Body of pancreas (tissue), 4 donors: ENCODE measurements around the gene UTP14A. TPM values are rescaled to one million over a fixed set of nuclear protein-coding genes. Genes with fewer than 3 reads are reported as not detected.

Experiments used
- ATAC-seq: fragments of 150-250 bp; one replicate; pipeline ENCODE4 v1.9.1; 2016
- DNase-seq, 4 donors: peaks; one replicate each; pipeline ENCODE4 v3.0.0-alpha.2; 2019
- H3K27ac ChIP-seq, 4 donors: fragments of 200-600 bp; sonication (generic); 1 replicate in 3 of 4; 2 replicates in 1 of 4; pipeline versions ENCODE4 v1.5.1 to v1.6.1; 2016 to 2019; ENCODE audit warnings: mild to moderate bottlenecking in 1 of 4, mixed read lengths in 1 of 4, moderate library complexity in 1 of 4
- H3K27me3 ChIP-seq, 2 donors: fragments of 200-600 bp; sonication (generic); one replicate each; pipeline ENCODE4 v1.6.0; 2016; ENCODE audit warnings: mild to moderate bottlenecking in 1 of 2
- H3K36me3 ChIP-seq, 2 donors: fragments of 200-600 bp; sonication (generic); replicated peaks in 1 of 2; 2 replicates each; pipeline ENCODE4 v1.5.1; 2016; ENCODE audit warnings: low read depth in 2 of 2; ENCODE audit not compliant: insufficient read depth in 1 of 2
- H3K4me1 ChIP-seq: fragments of 200-600 bp; sonication (generic); one replicate; pipeline ENCODE4 v1.6.0; 2016
- H3K4me3 ChIP-seq, 2 donors: fragments of 200-600 bp; sonication (generic); 1 replicate in 1 of 2; 2 replicates in 1 of 2; pipeline ENCODE4 v1.5.1; 2016 to 2019
- H3K9me3 ChIP-seq, 3 donors: fragments of 200-600 bp; sonication (generic); 1 replicate in 2 of 3; 2 replicates in 1 of 3; pipeline ENCODE4 v1.5.1; 2016
- POLR2A ChIP-seq, 3 donors: fragments of 450-650 bp; IDR thresholded peaks; one replicate each; pipeline ENCODE4 v1.6.1; 2016; ENCODE audit warnings: antibody characterized with exemption in 3 of 3, mild to moderate bottlenecking in 2 of 3
- WGBS, 2 donors: methylation state at CpG; one replicate each; pipeline ENCODE4 v1.1.5; 2017; 5-methylcytosine and 5-hydroxymethylcytosine counted together
- intact Hi-C: fragments of 100-400 bp; cut with DNase I; formaldehyde crosslinking; loops from one replicate; pipeline ENCODE4 v1.15.1; 2023
- total RNA-seq, 2 donors: library from RNA; depleted of rRNA; stranded (reverse); fragments of >200 nt; gene quantifications; one replicate each; pipeline ENCODE4 v1.1.0, GENCODE V29; 2016
- TF ChIP-seq, protein P1 (sequence below), 7 experiments: fragments of 450-650 bp in 4 of 7; fragments of 200-600 bp in 3 of 7; sonication (generic) in 3 of 7; IDR thresholded peaks; one replicate each; pipeline ENCODE4 v1.5.1; 2016 to 2019; ENCODE audit warnings: antibody characterized with exemption in 7 of 7

The UTP14A gene
- total RNA-seq, 2 donors from 2014 or later, result 10.9 to 13.8 TPM

GRCh38 chrX:129939986-129940385 lies 34.0 kb downstream of the UTP14A start:
- TF ChIP-seq POLR2A (IDR thresholded peaks at IDR 0.05), result no peak
- TF ChIP-seq, protein P1, sequence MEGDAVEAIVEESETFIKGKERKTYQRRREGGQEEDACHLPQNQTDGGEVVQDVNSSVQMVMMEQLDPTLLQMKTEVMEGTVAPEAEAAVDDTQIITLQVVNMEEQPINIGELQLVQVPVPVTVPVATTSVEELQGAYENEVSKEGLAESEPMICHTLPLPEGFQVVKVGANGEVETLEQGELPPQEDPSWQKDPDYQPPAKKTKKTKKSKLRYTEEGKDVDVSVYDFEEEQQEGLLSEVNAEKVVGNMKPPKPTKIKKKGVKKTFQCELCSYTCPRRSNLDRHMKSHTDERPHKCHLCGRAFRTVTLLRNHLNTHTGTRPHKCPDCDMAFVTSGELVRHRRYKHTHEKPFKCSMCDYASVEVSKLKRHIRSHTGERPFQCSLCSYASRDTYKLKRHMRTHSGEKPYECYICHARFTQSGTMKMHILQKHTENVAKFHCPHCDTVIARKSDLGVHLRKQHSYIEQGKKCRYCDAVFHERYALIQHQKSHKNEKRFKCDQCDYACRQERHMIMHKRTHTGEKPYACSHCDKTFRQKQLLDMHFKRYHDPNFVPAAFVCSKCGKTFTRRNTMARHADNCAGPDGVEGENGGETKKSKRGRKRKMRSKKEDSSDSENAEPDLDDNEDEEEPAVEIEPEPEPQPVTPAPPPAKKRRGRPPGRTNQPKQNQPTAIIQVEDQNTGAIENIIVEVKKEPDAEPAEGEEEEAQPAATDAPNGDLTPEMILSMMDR (IDR thresholded peaks at IDR 0.05), result no peak
- no peaks in the 10 kb centered on the region for H3K9me3 ChIP-seq
- no peak for ATAC-seq
- WGBS, 2 donors, result 41 to 66% methylated on average over 6 to 8 of the region's 8 CpGs
- H3K4me3 ChIP-seq, result no peak overlapping the region
- no peak overlapping the region for H3K27ac ChIP-seq
- no peaks in the 10 kb centered on the region for H3K4me1 ChIP-seq
- no peaks in the 10 kb centered on the region for H3K27me3 ChIP-seq
- intact Hi-C loops, result no loop called here
- no peak for DNase-seq
- H3K36me3 ChIP-seq, result no peaks in the 10 kb centered on the region

- Histone ChIP-seq H3K27me3 (no peaks in the 10 kb centered on the region), H3K27ac (no peak overlapping the region), H3K9me3 (no peaks in the 10 kb centered on the region), H3K4me3 (no peak overlapping the region), H3K36me3 (no peaks in the 10 kb centered on the region), H3K4me1 (no peaks in the 10 kb centered on the region)
- no peak for ATAC-seq
- DNase-seq, result no peak
- no peak for TF ChIP-seq POLR2A (IDR thresholded peaks at IDR 0.05)
- TF ChIP-seq, protein P1 (IDR thresholded peaks at IDR 0.05), result no peak
- intact Hi-C loops, result no loop called here
- 75 to 88% methylated on average over 1 to 2 of the region's 2 CpGs for WGBS, 2 donors
Measured at GRCh38 chrX:129940721-129941120, 34.8 kb downstream of the UTP14A start.

GRCh38 chrX:129945131-129945530 lies 39.2 kb downstream of the UTP14A start:
- TF ChIP-seq, protein P1 (IDR thresholded peaks at IDR 0.05), result no peak
- DNase-seq, result no peak
- H3K4me1 ChIP-seq, result no peaks in the 10 kb centered on the region
- no peaks in the 10 kb centered on the region for H3K36me3 ChIP-seq
- no peaks in the 10 kb centered on the region for H3K9me3 ChIP-seq
- ATAC-seq, result no peak
- intact Hi-C loops, result no loop called here
- no peak overlapping the region for H3K4me3 ChIP-seq
- no peaks in the 10 kb centered on the region for H3K27me3 ChIP-seq
- WGBS, 2 donors, result 67 to 70% methylated on average over 1 of the region's 1 CpG
- H3K27ac ChIP-seq, result no peak overlapping the region

GRCh38 chrX:129953334-129953648 lies 47.3 kb downstream of the UTP14A start:
- intact Hi-C loops, result no loop called here
- ATAC-seq (no peak), DNase-seq (no peak)
- no peak overlapping the region for H3K27ac ChIP-seq
- no peak overlapping the region for H3K4me3 ChIP-seq
- TF ChIP-seq POLR2A (IDR thresholded peaks at IDR 0.05), result no peak
- no peaks in the 10 kb centered on the region for H3K27me3 ChIP-seq
- H3K36me3 ChIP-seq, result no peaks in the 10 kb centered on the region
- H3K9me3 ChIP-seq, result no peaks in the 10 kb centered on the region
- H3K4me1 ChIP-seq, result peaks cover 15% of the 10 kb centered on the region
- 22% methylated on average over 9 of the region's 18 CpGs; no CpG with 5 or more reads in 1 of the 2 donors for WGBS, 2 donors

- Histone ChIP-seq H3K4me1 (peaks cover 15% of the 10 kb centered on the region), H3K36me3 (no peaks in the 10 kb centered on the region), H3K27me3 (no peaks in the 10 kb centered on the region), H3K27ac (no peak overlapping the region), H3K4me3 (no peak overlapping the region), H3K9me3 (no peaks in the 10 kb centered on the region)
- intact Hi-C loops, result no loop called here
- ATAC-seq (no peak), DNase-seq (no peak)
- 93 to 100% methylated on average over 1 to 4 of the region's 4 CpGs for WGBS, 2 donors
- TF ChIP-seq, protein P1 (IDR thresholded peaks at IDR 0.05), result no peak
- TF ChIP-seq POLR2A (IDR thresholded peaks at IDR 0.05), result no peak
Measured at GRCh38 chrX:129953881-129954280, 47.9 kb downstream of the UTP14A start.
